Measurements from ENCODE around the gene TRIM67.

DNA sequence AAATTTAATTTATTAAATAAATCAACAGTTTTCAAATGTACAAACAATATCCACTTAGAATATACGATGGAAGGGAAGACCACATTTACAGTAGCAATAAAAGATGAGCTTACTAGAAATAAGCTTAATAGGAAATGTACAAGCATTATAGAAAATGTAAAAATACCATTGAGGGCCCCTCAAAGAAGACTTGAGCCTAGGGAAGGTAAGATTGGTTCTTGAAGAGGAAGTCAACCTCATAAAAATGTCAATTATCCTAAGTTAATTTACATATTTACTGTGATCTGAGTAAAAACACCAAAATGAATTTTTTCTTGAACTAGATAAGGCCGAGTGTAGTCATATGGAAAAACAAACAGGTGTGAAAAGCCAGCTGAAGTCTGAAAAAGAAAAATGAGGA, 39.7 kb upstream of the TRIM67 start:
- TF ChIP-seq, protein P1, sequence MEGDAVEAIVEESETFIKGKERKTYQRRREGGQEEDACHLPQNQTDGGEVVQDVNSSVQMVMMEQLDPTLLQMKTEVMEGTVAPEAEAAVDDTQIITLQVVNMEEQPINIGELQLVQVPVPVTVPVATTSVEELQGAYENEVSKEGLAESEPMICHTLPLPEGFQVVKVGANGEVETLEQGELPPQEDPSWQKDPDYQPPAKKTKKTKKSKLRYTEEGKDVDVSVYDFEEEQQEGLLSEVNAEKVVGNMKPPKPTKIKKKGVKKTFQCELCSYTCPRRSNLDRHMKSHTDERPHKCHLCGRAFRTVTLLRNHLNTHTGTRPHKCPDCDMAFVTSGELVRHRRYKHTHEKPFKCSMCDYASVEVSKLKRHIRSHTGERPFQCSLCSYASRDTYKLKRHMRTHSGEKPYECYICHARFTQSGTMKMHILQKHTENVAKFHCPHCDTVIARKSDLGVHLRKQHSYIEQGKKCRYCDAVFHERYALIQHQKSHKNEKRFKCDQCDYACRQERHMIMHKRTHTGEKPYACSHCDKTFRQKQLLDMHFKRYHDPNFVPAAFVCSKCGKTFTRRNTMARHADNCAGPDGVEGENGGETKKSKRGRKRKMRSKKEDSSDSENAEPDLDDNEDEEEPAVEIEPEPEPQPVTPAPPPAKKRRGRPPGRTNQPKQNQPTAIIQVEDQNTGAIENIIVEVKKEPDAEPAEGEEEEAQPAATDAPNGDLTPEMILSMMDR (IDR thresholded peaks at IDR 0.05): no peak
- TF ChIP-seq POLR2A (IDR thresholded peaks at IDR 0.05): no peak
- TF ChIP-seq POLR2AphosphoS5 (IDR thresholded peaks at IDR 0.05): no peak
- TF ChIP-seq EP300 (IDR thresholded peaks at IDR 0.05): no peak

Measured in stomach (tissue), 4 donors.